Gastrocnemius medialis (tissue), 4 donors: ENCODE data around the gene MANEAL. TPM values are rescaled to one million over a fixed set of nuclear protein-coding genes. Genes with fewer than 3 reads are reported as not detected.

Source experiments
- ATAC-seq, 2 donors: fragments of 150-250 bp; one replicate each; pipeline ENCODE4 v1.9.1; 2016
- DNase-seq, 2 donors: peaks; one replicate each; pipeline ENCODE4 v3.0.0-alpha.2; 2019
- H3K27ac ChIP-seq, 4 donors: fragments of 200-600 bp; sonication (generic); 1 replicate in 1 of 4; 2 replicates in 3 of 4; pipeline ENCODE4 v1.5.1; 2016 to 2018; ENCODE audit warnings: mild to moderate bottlenecking in 2 of 4, moderate library complexity in 1 of 4
- H3K27me3 ChIP-seq, 3 donors: fragments of 200-600 bp; sonication (generic) in 2 of 3; 1 replicate in 1 of 3; 2 replicates in 2 of 3; pipeline versions ENCODE4 v1.5.1 to v1.6.0; 2016 to 2019; ENCODE audit warnings: mild to moderate bottlenecking in 1 of 3, moderate library complexity in 1 of 3
- H3K36me3 ChIP-seq, 2 donors: fragments of 200-600 bp; sonication (generic) in 1 of 2; one replicate each; pipeline ENCODE4 v1.5.1; 2017 to 2018
- H3K4me1 ChIP-seq, 2 donors: fragments of 200-600 bp; sonication (generic) in 1 of 2; one replicate each; pipeline ENCODE4 v1.5.1; 2016 to 2017; ENCODE audit warnings: mild to moderate bottlenecking in 2 of 2
- H3K4me3 ChIP-seq, 4 donors: fragments of 200-600 bp; sonication (generic) in 3 of 4; 1 replicate in 1 of 4; 2 replicates in 3 of 4; pipeline ENCODE4 v1.5.1; 2016 to 2019; ENCODE audit warnings: mild to moderate bottlenecking in 2 of 4
- H3K9me3 ChIP-seq, 3 donors: fragments of 200-600 bp; sonication (generic) in 2 of 3; 1 replicate in 1 of 3; 2 replicates in 2 of 3; pipeline ENCODE4 v1.5.1; 2016 to 2019
- POLR2A ChIP-seq, 2 donors: fragments of 450-650 bp; IDR thresholded peaks; one replicate each; pipeline ENCODE4 v1.6.1; 2017; ENCODE audit warnings: antibody characterized with exemption in 2 of 2, mild to moderate bottlenecking in 2 of 2, moderate library complexity in 2 of 2
- in situ Hi-C, 4 donors: fragments of 200-750 bp; cut with MboI; loops; one replicate each; pipeline versions ENCODE4 v1.15.0 to v1.8.0; 2017; ENCODE audit warnings: low sequenced_read_pairs in 4 of 4
- intact Hi-C: fragments of 100-400 bp; cut with DNase I; formaldehyde crosslinking; loops from one replicate; pipeline ENCODE4 v1.15.1; 2023; ENCODE audit warnings: low total_unique reads
- total RNA-seq, 4 donors: library from RNA; depleted of rRNA; stranded (reverse); fragments of >200 nt; gene quantifications; one replicate each; pipeline versions ENCODE4 v1.1.0 to v1.2.3, GENCODE V29; 2016
- TF ChIP-seq, protein P1 (sequence below), 5 experiments: fragments of 450-650 bp in 3 of 5; fragments of 200-600 bp in 2 of 5; sonication (generic) in 2 of 5; IDR thresholded peaks in 4 of 5; conservative IDR thresholded peaks in 1 of 5; 1 replicate in 4 of 5; 2 replicates in 1 of 5; pipeline ENCODE4 v1.5.1; 2016 to 2019; ENCODE audit warnings: antibody characterized with exemption in 5 of 5, mild to moderate bottlenecking in 3 of 5, moderate library complexity in 3 of 5

The MANEAL gene
- total RNA-seq, 4 donors from 2014 or later: 2.3 to 9.9 (median 4.0) TPM

DNA sequence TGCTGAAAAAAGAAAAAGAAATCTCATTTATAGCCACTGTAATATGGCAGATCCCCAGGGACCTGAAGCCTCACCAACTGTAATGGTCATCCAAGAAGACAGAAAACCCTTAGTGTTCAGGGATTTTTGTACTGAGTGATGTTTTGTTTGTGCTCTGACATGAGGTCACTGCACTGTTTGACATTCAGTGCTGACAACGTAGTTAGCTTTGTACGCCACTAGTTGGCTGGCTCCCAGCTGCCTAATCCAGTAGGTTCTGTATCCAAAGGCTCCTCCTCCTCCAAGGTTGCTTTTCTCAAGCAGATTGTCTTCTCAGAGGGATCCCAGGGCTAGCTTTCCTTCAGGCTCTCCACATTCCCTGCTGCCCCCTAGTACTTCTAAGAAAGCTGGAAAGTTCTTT, 23.8 kb downstream of the MANEAL start:
- DNase-seq (no peak), ATAC-seq (no peak)
- Histone ChIP-seq H3K27ac (no peak overlapping the region), H3K9me3 (no peaks in the 10 kb centered on the region), H3K4me1 (peaks cover 10 to 15% of the 10 kb centered on the region in 2 donors), H3K27me3 (no peaks in the 10 kb centered on the region), H3K36me3 (peaks cover 0 to 44% of the 10 kb centered on the region in 2 donors), H3K4me3 (no peak overlapping the region)
- TF ChIP-seq, protein P1, sequence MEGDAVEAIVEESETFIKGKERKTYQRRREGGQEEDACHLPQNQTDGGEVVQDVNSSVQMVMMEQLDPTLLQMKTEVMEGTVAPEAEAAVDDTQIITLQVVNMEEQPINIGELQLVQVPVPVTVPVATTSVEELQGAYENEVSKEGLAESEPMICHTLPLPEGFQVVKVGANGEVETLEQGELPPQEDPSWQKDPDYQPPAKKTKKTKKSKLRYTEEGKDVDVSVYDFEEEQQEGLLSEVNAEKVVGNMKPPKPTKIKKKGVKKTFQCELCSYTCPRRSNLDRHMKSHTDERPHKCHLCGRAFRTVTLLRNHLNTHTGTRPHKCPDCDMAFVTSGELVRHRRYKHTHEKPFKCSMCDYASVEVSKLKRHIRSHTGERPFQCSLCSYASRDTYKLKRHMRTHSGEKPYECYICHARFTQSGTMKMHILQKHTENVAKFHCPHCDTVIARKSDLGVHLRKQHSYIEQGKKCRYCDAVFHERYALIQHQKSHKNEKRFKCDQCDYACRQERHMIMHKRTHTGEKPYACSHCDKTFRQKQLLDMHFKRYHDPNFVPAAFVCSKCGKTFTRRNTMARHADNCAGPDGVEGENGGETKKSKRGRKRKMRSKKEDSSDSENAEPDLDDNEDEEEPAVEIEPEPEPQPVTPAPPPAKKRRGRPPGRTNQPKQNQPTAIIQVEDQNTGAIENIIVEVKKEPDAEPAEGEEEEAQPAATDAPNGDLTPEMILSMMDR (IDR thresholded peaks at IDR 0.05 in 4 of 5, conservative IDR thresholded peaks at IDR 0.05 in 1 of 5): no peak
- TF ChIP-seq POLR2A (IDR thresholded peaks at IDR 0.05): no peak
- in situ Hi-C loops (no loop called here), intact Hi-C loops (no loop called here)

DNA sequence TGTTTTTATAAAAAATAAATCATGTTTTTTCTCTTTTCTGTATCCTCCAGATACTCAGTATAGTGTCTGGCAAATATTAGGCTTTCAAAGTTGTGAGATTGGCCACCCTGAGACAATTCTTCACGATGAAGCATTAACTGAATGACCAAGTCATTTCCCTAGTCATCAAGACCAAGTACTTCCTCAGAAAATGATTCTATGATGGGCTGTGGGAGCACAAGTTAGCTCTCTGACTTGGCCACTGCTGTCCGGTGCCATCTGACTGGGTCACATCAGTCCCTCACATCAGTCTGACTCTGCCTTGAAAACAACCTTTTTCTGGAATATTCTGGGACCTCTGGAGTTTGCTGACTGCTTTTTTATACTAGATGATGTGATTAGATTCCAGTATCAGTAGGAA, 27.8 kb downstream of the MANEAL start:
- peaks cover 0 to 60% of the 10 kb centered on the region in 2 donors for H3K36me3 ChIP-seq
- H3K4me3 ChIP-seq: no peak overlapping the region
- no peaks in the 10 kb centered on the region for H3K4me1 ChIP-seq
- ATAC-seq: no peak
- intact Hi-C loops: no loop called here
- no peak for DNase-seq
- TF ChIP-seq, protein P1 (IDR thresholded peaks at IDR 0.05 in 4 of 5, conservative IDR thresholded peaks at IDR 0.05 in 1 of 5): no peak
- no peak for TF ChIP-seq POLR2A (IDR thresholded peaks at IDR 0.05)
- no peak overlapping the region for H3K27ac ChIP-seq
- no peaks in the 10 kb centered on the region for H3K9me3 ChIP-seq
- no peaks in the 10 kb centered on the region for H3K27me3 ChIP-seq
- in situ Hi-C loops: no loop called here

DNA sequence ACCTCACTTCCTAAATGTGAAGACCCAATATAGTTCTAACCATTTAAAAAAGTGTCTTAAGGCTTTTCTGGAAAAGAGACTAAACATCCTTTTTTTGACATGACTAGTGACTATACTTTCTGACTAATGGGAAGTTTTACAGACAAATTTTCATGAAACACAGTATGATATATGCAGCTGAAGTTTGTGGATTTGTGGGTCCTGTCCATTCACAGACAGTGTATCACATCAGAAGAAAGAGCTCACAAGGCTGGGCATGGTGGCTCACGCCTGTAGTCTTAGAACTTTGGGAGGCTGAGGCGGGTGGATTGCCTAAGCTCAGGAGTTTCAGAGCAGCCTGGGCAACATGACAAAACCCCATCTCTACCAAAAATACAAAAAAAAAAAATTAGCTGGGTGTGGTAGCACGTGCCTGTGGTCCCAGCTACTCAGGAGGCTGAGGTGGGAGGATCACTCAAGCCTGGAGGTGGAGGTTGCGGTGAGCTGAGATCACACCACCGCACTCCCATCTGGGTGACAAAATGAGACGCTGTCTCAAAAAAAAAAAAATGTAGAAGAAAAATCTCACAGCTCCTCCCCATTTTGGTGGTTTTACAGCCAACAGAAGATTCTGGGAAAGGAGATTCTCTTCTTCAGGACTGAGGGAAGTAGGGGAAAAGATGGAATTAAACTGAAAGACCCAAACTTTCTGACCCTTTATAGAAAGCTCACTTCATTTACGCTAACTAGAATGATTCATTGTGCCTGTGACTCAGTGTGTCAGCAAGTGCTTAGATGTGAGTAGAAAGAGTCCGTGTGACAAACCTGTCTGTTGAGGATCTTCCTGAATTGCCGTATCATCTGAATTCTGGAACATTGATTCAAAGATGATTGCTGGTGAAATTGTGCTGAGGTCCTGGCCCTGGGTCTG, 29.5 kb downstream of the MANEAL start:
- intact Hi-C loops (no loop called here), in situ Hi-C loops (no loop called here)
- H3K4me1 ChIP-seq: no peaks in the 10 kb centered on the region
- DNase-seq (no peak), ATAC-seq (no peak)
- H3K27me3 ChIP-seq: no peaks in the 10 kb centered on the region
- H3K27ac ChIP-seq: no peak overlapping the region
- TF ChIP-seq, protein P1 (IDR thresholded peaks at IDR 0.05 in 4 of 5, conservative IDR thresholded peaks at IDR 0.05 in 1 of 5): no peak
- TF ChIP-seq POLR2A (IDR thresholded peaks at IDR 0.05): no peak
- no peaks in the 10 kb centered on the region for H3K9me3 ChIP-seq
- H3K4me3 ChIP-seq: no peak overlapping the region
- H3K36me3 ChIP-seq: peaks cover 0 to 60% of the 10 kb centered on the region in 2 donors

DNA sequence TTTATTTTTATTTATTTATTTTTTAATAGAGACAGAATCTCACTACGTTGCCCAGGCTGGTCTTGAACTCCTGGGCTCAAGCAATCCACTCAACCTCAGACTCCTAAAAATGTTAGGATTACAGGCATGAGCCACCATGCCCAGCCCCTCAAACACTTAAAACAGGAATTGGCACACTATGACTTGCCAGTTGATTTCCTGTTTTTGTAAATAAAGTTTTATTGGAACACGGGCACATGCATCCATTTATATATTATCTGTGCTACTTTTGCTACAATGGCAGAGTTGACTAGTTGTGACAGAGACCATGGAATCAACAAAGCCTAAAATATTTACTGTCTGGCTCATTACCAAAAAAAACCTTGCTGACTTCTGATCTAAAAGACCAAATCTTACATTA, 30.4 kb downstream of the MANEAL start:
- Histone ChIP-seq H3K9me3 (no peaks in the 10 kb centered on the region), H3K4me3 (no peak overlapping the region), H3K27ac (no peak overlapping the region), H3K4me1 (no peaks in the 10 kb centered on the region), H3K27me3 (no peaks in the 10 kb centered on the region), H3K36me3 (peaks cover 0 to 61% of the 10 kb centered on the region in 2 donors)
- no peak for TF ChIP-seq POLR2A (IDR thresholded peaks at IDR 0.05)
- TF ChIP-seq, protein P1 (IDR thresholded peaks at IDR 0.05 in 4 of 5, conservative IDR thresholded peaks at IDR 0.05 in 1 of 5): no peak
- ATAC-seq: no peak
- intact Hi-C loops (no loop called here), in situ Hi-C loops (no loop called here)
- DNase-seq: no peak
